Fibroblast of skin of right biceps (primary cell): ENCODE measurements around the gene KRT86.
"Not testable (repeated sequence)": the region's sequence is repeated elsewhere in the genome, so short reads cannot be mapped to it uniquely, and the experiment has no call there.

Experiments
- DNase-seq: peaks from one replicate; pipeline ENCODE4 v3.0.0-alpha.2; 2013

The KRT86 gene

GRCh38 chr12:52270541-52271070 is 3.8 kb upstream of the KRT86 start:
- DNase-seq: no peak

GRCh38 chr12:52271158-52271557 is 3.3 kb upstream of the KRT86 start:
- DNase-seq: no peak

- DNase-seq: no peak
Measured at GRCh38 chr12:52275686-52276085, 1.2 kb downstream of the KRT86 start.

- DNase-seq: no peak
Measured at GRCh38 chr12:52277486-52278245, 3.2 kb downstream of the KRT86 start.

GRCh38 chr12:52278575-52279421 is 4.4 kb downstream of the KRT86 start:
- peak; percentile 71 for DNase-seq

GRCh38 chr12:52279422-52280318 is 5.2 kb downstream of the KRT86 start:
- peak; percentile 28 for DNase-seq

GRCh38 chr12:52280319-52280795 is 5.9 kb downstream of the KRT86 start:
- DNase-seq: peak; percentile 94

GRCh38 chr12:52280796-52281560 is 6.5 kb downstream of the KRT86 start:
- DNase-seq: peak; percentile 99

GRCh38 chr12:52284562-52285171 is 10.2 kb downstream of the KRT86 start:
- DNase-seq: no peak

- peak; percentile 87 for DNase-seq
Measured at GRCh38 chr12:52285172-52285745, 10.8 kb downstream of the KRT86 start.

- no peak for DNase-seq
Measured at GRCh38 chr12:52285851-52286530, 11.5 kb downstream of the KRT86 start.

GRCh38 chr12:52286857-52287785 is 12.7 kb downstream of the KRT86 start:
- DNase-seq: not testable (repeated sequence)

- DNase-seq: peak; percentile 38
Measured at GRCh38 chr12:52287816-52288805, 13.7 kb downstream of the KRT86 start.

- DNase-seq: not testable (repeated sequence)
Measured at GRCh38 chr12:52290483-52291134, 16.2 kb downstream of the KRT86 start.

GRCh38 chr12:52291267-52291935 is 17.0 kb downstream of the KRT86 start, which contains the start of gene KRT81:
TSS of gene KRT81 (minus strand) at chr12:52291534. CDS start at chr12:52291465, 69 bp downstream.
- no peak for DNase-seq

- no peak for DNase-seq
Measured at GRCh38 chr12:52293926-52294325, 19.5 kb downstream of the KRT86 start.

- DNase-seq: no peak
Measured at GRCh38 chr12:52294803-52295202, 20.4 kb downstream of the KRT86 start.
